Esophagus squamous epithelium (tissue), 5 donors: Measurements from ENCODE around the gene RMND5A. TPM values are rescaled to one million over a fixed set of nuclear protein-coding genes. Genes with fewer than 3 reads are reported as not detected.

Source experiments
- DNase-seq: peaks from one replicate; lab custom pipeline; 2025; lab: John Stamatoyannopoulos, UW
- H3K27ac ChIP-seq, 4 donors: fragments of 200-600 bp; sonication (generic); one replicate each; pipeline ENCODE4 v1.5.1; 2016 to 2019; ENCODE audit warnings: mild to moderate bottlenecking in 1 of 4
- H3K27me3 ChIP-seq, 4 donors: fragments of 200-600 bp; sonication (generic); 1 replicate in 3 of 4; 2 replicates in 1 of 4; pipeline versions ENCODE4 v1.5.1 to v1.6.0; 2017 to 2021; ENCODE audit warnings: antibody characterized with exemption in 1 of 4
- H3K36me3 ChIP-seq, 3 donors: fragments of 200-600 bp; sonication (generic); one replicate each; pipeline ENCODE4 v1.5.1; 2016 to 2019
- H3K4me1 ChIP-seq, 3 donors: fragments of 200-600 bp; sonication (generic); one replicate each; pipeline ENCODE4 v1.5.1; 2017 to 2019
- H3K4me3 ChIP-seq, 4 donors: fragments of 200-600 bp; sonication (generic); 1 replicate in 3 of 4; 2 replicates in 1 of 4; pipeline ENCODE4 v1.5.1; 2016 to 2019; ENCODE audit warnings: mild to moderate bottlenecking in 2 of 4, moderate library complexity in 1 of 4
- H3K9me3 ChIP-seq, 3 donors: fragments of 200-600 bp; sonication (generic); one replicate each; pipeline ENCODE4 v1.5.1; 2016 to 2019
- POLR2A ChIP-seq, 4 donors: fragments of 450-650 bp; IDR thresholded peaks; one replicate each; pipeline ENCODE4 v1.6.1; 2017; ENCODE audit warnings: antibody characterized with exemption in 4 of 4, mild to moderate bottlenecking in 4 of 4, moderate library complexity in 3 of 4
- WGBS, 2 donors: methylation state at CpG; one replicate each; pipeline ENCODE4 v1.1.5; 2018; 5-methylcytosine and 5-hydroxymethylcytosine counted together
- intact Hi-C: fragments of 100-400 bp; cut with DNase I; formaldehyde crosslinking; loops from one replicate; pipeline ENCODE4 v1.15.0; 2022
- total RNA-seq, 4 donors: library from RNA; depleted of rRNA; stranded (reverse); fragments of >200 nt; gene quantifications; one replicate each; pipeline ENCODE4 v1.1.0, GENCODE V29; 2016
- TF ChIP-seq, protein P1 (sequence below), 6 experiments: fragments of 450-650 bp in 4 of 6; fragments of 200-600 bp in 2 of 6; sonication (generic) in 2 of 6; IDR thresholded peaks; one replicate each; pipeline ENCODE4 v1.5.1; 2016 to 2019; ENCODE audit warnings: antibody characterized with exemption in 6 of 6, mild to moderate bottlenecking in 4 of 6, moderate library complexity in 4 of 6
- donor health status: DM: yes; HTN: yes; CAD: no.

The RMND5A gene
- total RNA-seq, 4 donors from 2014 or later = 36.0 to 65.4 (median 48.7) TPM

- Histone ChIP-seq H3K9me3 (peaks cover 0 to 14% (median 9%) of the 10 kb centered on the region in 3 donors), H3K4me3 (no peak overlapping the region), H3K36me3 (no peaks in the 10 kb centered on the region), H3K27me3 (no peaks in the 10 kb centered on the region), H3K4me1 (no peaks in the 10 kb centered on the region), H3K27ac (no peak overlapping the region)
- intact Hi-C loops = no loop called here
- WGBS, 2 donors = 88 to 100% methylated on average over 2 of the region's 2 CpGs
- DNase-seq = no peak
- no peak for TF ChIP-seq POLR2A (IDR thresholded peaks at IDR 0.05)
- TF ChIP-seq, protein P1, sequence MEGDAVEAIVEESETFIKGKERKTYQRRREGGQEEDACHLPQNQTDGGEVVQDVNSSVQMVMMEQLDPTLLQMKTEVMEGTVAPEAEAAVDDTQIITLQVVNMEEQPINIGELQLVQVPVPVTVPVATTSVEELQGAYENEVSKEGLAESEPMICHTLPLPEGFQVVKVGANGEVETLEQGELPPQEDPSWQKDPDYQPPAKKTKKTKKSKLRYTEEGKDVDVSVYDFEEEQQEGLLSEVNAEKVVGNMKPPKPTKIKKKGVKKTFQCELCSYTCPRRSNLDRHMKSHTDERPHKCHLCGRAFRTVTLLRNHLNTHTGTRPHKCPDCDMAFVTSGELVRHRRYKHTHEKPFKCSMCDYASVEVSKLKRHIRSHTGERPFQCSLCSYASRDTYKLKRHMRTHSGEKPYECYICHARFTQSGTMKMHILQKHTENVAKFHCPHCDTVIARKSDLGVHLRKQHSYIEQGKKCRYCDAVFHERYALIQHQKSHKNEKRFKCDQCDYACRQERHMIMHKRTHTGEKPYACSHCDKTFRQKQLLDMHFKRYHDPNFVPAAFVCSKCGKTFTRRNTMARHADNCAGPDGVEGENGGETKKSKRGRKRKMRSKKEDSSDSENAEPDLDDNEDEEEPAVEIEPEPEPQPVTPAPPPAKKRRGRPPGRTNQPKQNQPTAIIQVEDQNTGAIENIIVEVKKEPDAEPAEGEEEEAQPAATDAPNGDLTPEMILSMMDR (IDR thresholded peaks at IDR 0.05) = no peak
These were observed 80.9 kb downstream of the RMND5A start for GRCh38 chr2:86800856-86801567.

DNA sequence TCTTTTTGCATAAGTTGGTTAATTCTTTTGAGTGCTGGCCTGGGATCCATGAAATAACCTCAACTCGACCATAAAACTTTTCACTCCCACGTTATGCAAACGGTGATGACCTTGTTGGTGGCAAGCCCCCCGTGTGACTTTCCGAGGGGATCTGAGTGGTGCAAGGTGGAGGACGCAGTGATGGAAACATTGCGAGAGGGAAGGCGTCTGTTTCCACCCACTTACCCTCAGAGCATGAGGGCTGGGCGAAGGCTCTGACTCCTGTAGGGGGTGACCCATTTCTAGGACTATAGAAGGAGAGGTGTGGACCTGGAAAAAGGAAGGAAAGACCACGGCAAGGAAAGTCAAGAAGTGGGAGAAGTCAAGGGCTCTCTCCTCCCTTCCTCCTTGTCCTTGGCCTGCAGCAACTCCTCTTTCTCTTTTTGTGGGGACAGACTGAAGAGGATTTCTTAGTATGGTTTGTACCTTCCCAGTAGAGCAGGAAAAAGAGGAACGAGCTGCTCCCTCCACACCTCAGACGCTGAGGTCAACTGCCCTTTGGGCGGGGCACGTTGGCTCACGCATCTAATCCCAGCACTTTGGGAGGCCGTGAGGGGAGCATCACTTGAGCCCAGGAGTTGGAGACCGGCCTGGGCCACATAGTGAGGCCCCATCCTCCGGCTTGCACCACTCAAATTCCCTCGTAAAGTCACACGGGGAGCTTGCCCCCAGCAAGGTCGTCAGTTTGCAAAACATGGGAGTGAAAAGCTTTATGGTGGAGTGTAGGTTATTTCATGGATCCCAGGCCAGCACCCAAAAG lies 86.2 kb downstream of the RMND5A start:
- no peaks in the 10 kb centered on the region for H3K36me3 ChIP-seq
- DNase-seq = no peak
- 53 to 74% methylated on average over 13 to 21 of the region's 21 CpGs for WGBS, 2 donors
- intact Hi-C loops = no loop called here
- TF ChIP-seq, protein P1 (IDR thresholded peaks at IDR 0.05) = no peak
- TF ChIP-seq POLR2A (IDR thresholded peaks at IDR 0.05) = no peak
- peaks cover 9 to 39% (median 25%) of the 10 kb centered on the region in 3 donors for H3K4me1 ChIP-seq
- H3K27ac ChIP-seq = peak overlapping the region in 1 of 4 donors; percentile 85
- H3K4me3 ChIP-seq = no peak overlapping the region
- H3K9me3 ChIP-seq = no peaks in the 10 kb centered on the region
- H3K27me3 ChIP-seq = peaks cover 8 to 37% (median 9%) of the 10 kb centered on the region in 4 donors

DNA sequence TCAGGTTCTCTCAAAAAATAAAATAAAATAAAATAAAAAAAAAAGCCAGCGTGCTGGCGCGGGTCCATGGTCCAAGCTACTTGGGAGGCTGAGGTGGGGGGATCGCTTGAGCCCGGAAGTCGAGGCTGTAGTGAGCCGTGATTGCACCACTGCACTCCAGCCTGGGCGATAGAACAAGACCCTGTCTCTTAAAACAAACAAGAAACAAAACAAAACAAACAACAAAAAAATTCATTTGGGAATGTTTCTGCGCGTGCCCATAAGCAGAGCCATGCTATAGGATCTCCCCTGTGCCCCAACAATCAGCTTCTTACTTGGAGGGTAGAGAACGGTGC lies 87.0 kb downstream of the RMND5A start:
- no peak for DNase-seq
- WGBS, 2 donors = 34 to 43% methylated on average over 11 of the region's 11 CpGs
- peak overlapping the region in 2 of 4 donors; percentile 84 to 85 for H3K27ac ChIP-seq
- intact Hi-C loops = no loop called here
- H3K36me3 ChIP-seq = no peaks in the 10 kb centered on the region
- peak overlapping the region; percentile 41 to 67 (median 60) for H3K4me3 ChIP-seq
- TF ChIP-seq, protein P1 (IDR thresholded peaks at IDR 0.05) = no peak
- no peak for TF ChIP-seq POLR2A (IDR thresholded peaks at IDR 0.05)
- H3K9me3 ChIP-seq = no peaks in the 10 kb centered on the region
- peaks cover 8 to 45% (median 9%) of the 10 kb centered on the region in 4 donors for H3K27me3 ChIP-seq
- H3K4me1 ChIP-seq = peaks cover 9 to 39% (median 25%) of the 10 kb centered on the region in 3 donors

DNA sequence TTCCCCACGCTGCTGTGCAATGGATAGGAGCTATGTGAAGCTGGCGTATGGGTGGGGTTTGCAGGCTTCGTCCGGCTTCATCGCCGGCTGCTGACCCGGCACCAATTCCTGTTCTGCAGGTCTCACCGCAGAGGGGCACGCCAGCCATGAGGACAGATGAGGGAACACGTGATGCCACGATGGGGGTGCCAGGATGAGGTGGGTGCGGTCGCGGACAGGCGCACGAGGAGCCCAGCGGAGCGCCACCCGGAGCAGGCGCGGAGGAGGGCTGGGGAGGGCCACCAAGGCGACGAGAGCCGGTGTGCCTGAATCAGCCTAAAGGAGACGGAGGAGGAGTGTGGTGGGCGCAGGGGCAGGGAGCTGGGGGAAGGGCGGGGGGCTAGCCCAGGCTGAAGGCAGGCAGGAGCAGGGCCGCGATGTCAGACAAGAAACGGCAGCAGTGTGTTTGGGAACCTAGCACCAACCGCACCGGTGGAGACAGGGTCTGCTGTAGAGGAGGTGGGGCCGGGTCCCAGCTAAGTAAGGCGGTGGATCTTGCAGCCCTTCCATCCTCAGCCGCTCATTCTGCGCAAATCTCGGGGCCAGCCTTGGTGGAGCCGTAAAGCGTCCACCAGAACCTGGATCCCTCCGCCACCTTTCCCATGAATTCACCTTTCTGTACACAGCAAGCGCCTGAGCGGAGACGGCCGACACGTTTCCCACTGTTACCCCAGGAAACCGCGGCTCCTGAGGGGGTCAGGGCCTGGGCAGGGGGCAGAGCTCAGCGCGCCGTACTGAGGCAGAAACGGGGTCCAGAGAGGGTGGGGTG lies 87.6 kb downstream of the RMND5A start:
- peak overlapping the region; percentile 30 to 85 (median 77) for H3K27ac ChIP-seq
- H3K4me1 ChIP-seq = peaks cover 9 to 39% (median 25%) of the 10 kb centered on the region in 3 donors
- no peaks in the 10 kb centered on the region for H3K36me3 ChIP-seq
- intact Hi-C loops = no loop called here
- H3K9me3 ChIP-seq = no peaks in the 10 kb centered on the region
- 1 to 2% methylated on average over 11 to 32 of the region's 51 CpGs for WGBS, 2 donors
- no peak for TF ChIP-seq POLR2A (IDR thresholded peaks at IDR 0.05)
- TF ChIP-seq, protein P1 (IDR thresholded peaks at IDR 0.05) = no peak
- H3K4me3 ChIP-seq = peak overlapping the region; percentile 41 to 67 (median 60)
- no peak for DNase-seq
- peaks cover 8 to 51% (median 9%) of the 10 kb centered on the region in 4 donors for H3K27me3 ChIP-seq
